ENCODE data around the gene POSTN.

The POSTN gene

DNA sequence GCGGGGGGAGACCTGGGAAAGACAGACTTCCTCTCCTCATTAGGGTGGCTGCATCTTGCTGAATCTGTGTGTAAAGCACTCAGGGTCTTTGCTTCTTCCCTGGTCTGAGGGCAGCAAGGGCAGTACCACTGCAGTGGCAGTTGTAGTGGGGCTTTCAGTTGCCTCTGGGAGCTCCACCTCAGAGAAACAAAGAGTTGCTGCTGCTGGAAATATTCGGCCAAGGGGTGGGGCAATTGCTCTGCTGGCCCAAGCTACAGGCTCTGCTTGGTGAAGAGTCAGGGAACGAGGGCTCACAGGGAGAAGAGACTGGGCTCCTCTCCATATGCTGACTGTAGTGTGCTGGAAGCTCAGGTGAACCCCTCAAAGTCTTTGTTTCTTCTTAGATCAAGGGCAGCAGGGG lies 52.5 kb downstream of the POSTN start:
- TF ChIP-seq, protein P1, sequence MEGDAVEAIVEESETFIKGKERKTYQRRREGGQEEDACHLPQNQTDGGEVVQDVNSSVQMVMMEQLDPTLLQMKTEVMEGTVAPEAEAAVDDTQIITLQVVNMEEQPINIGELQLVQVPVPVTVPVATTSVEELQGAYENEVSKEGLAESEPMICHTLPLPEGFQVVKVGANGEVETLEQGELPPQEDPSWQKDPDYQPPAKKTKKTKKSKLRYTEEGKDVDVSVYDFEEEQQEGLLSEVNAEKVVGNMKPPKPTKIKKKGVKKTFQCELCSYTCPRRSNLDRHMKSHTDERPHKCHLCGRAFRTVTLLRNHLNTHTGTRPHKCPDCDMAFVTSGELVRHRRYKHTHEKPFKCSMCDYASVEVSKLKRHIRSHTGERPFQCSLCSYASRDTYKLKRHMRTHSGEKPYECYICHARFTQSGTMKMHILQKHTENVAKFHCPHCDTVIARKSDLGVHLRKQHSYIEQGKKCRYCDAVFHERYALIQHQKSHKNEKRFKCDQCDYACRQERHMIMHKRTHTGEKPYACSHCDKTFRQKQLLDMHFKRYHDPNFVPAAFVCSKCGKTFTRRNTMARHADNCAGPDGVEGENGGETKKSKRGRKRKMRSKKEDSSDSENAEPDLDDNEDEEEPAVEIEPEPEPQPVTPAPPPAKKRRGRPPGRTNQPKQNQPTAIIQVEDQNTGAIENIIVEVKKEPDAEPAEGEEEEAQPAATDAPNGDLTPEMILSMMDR (IDR thresholded peaks at IDR 0.05; ENCODE audit: low read depth, low read length), result no peak
- H3K4me3 ChIP-seq (replicated peaks in 1 of 2; ENCODE audit: low read depth in 2 of 2, low read length in 2 of 2), result no peak overlapping the region
- no peak for DNase-seq (ENCODE audit: low read depth in 2 of 2)

DNA sequence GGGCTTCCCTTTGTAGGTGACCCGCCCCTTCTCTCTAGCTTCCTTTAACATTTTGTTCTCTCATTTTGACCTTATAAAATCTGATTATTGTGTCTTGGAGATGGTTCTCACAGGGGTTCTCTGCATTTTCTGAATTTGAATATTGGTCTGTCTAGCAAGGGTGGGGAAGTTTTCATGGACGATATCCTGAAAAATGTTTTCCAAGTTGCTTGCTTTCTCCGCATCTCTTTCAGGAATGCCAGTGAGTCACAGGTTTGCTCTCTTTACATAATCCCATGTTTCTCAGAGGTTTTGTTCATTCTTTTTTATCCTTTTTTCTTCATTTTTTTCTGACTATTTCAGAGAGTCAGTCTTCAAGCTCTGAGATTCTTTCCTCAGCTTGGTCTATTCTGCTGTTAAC lies 53.6 kb downstream of the POSTN start:
- no peak for DNase-seq (ENCODE audit: low read depth in 2 of 2)
- H3K4me3 ChIP-seq (replicated peaks in 1 of 2; ENCODE audit: low read depth in 2 of 2, low read length in 2 of 2), result no peak overlapping the region
- TF ChIP-seq, protein P1 (IDR thresholded peaks at IDR 0.05; ENCODE audit: low read depth, low read length), result no peak

DNA sequence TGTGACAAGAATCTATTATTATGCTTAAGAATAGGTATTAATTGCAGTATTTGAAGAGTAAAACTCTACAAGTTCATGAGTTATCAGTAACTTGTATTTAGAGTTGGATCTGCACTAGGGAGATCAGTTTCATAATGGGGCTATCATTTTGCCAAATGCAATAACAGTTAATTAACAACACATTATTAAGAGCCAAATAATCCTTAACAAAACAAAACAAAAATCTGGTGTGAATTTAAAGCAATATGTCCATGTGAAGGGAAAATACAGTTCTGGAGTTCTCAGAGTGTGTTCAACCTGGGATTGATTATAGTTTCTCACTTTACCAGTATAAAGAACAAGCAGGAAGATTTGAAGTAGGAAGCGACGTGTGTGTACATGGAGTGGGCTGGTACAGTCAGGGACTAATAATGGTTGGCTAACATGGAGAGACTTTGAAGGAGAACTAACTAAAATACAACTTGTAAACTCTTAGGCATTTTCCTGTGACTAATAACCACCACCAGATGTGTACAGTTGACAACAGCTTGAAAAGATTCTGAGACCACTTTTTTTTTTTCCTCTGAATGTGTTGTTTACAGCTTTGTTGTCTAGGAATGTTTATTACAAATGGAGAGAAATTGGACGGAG lies 58.5 kb downstream of the POSTN start:
- TF ChIP-seq, protein P1 (IDR thresholded peaks at IDR 0.05; ENCODE audit: low read depth, low read length), result no peak
- peak; percentile 9 to 88 for DNase-seq (ENCODE audit: low read depth in 2 of 2)

DNA sequence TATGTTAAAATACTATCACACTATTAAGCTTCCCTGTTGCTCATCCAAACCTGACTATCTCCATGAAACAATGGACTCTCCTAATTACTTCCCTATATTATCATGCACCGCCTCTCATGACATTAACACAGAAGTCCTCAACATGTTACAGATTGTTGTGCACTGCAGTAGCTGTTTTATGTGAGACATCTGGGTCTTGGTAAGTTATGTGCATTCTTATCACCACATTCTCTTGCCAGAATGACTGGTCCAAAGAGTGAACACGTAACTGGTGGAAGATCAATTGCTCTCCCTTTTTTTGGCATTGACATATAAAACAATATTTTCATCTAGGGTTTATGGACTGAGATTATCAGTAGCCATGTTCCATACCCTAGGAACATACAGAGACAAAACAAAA lies 59.4 kb downstream of the POSTN start:
- TF ChIP-seq, protein P1 (IDR thresholded peaks at IDR 0.05; ENCODE audit: low read depth, low read length), result no peak
- DNase-seq (ENCODE audit: low read depth in 2 of 2), result no peak
- H3K4me3 ChIP-seq (replicated peaks in 1 of 2; ENCODE audit: low read depth in 2 of 2, low read length in 2 of 2), result no peak overlapping the region

More for the DNA sequence above, 58.5 kb downstream of the POSTN start:
- H3K4me3 ChIP-seq (replicated peaks in 1 of 2; ENCODE audit: low read depth in 2 of 2, low read length in 2 of 2), result no peak overlapping the region

DNA sequence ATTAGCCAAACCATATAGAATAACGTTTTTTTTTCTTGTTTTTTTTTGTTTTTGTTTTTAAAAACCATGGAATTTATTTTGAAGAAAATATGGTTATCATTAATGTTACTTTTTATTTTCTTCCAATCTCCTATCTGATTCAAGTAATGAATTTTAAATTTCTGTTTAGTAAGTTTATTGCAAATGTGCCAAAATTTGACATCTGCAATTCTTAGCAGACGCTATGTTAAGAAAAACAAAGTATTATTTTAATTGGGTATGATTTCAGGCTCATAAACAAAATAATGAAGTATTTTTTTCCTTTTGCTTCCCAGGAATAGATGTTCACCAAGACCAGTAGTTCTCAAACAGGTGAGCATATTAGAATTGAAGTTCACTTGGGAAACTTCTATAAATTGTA lies 63.1 kb downstream of the POSTN start:
- TF ChIP-seq, protein P1 (IDR thresholded peaks at IDR 0.05; ENCODE audit: low read depth, low read length), result no peak
- H3K4me3 ChIP-seq (replicated peaks in 1 of 2; ENCODE audit: low read depth in 2 of 2, low read length in 2 of 2), result no peak overlapping the region
- no peak for DNase-seq (ENCODE audit: low read depth in 2 of 2)

DNA sequence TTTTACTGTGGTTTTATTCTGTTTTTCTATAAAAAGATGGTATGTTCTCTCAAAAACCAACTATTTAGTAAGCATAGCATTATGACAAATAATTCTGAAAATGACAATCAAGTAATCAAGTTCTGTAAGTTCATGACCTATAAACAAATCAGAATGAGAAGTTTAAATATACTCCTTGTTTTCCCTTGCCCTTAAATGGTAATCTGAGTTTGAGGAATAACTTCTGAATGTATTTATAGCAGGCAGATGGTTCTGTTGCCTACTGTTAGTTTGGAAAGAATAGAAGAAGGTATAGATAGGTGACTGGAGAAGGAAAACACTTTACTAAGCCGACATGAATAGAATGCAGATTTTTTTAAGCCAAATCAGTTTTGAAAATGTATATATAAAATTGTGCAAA lies 63.9 kb downstream of the POSTN start:
- H3K4me3 ChIP-seq (replicated peaks in 1 of 2; ENCODE audit: low read depth in 2 of 2, low read length in 2 of 2), result no peak overlapping the region
- TF ChIP-seq, protein P1 (IDR thresholded peaks at IDR 0.05; ENCODE audit: low read depth, low read length), result no peak
- peak in 1 of 2 donors; percentile 40 for DNase-seq (ENCODE audit: low read depth in 2 of 2)

DNA sequence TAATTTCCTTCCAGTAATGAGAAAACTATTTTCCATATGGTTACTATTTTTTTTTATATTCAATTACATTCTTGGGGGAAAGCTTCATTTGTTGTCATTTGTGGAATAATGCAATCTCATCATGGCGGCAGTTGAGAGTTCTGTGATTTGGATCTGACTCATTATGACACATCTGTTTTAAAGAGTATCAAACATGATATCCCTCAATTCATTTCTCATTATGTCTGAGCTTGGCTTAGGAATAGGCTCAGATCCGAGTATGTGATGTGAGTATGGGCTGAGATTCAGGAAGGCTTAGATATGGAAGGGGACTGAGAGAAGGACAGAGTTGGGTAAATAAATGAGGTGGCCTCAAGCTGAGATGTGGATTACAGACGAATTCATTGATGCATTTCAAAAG lies 64.4 kb downstream of the POSTN start:
- TF ChIP-seq, protein P1 (IDR thresholded peaks at IDR 0.05; ENCODE audit: low read depth, low read length), result no peak
- H3K4me3 ChIP-seq (replicated peaks in 1 of 2; ENCODE audit: low read depth in 2 of 2, low read length in 2 of 2), result no peak overlapping the region
- DNase-seq (ENCODE audit: low read depth in 2 of 2), result peak in 1 of 2 donors; percentile 93
